Activated B cell treated with CpG ODN at 0.5 μM for 24 hours (primary cell): ENCODE results near the gene NDRG3. TPM values are rescaled to one million over a fixed set of nuclear protein-coding genes. Genes with fewer than 3 reads are reported as not detected.

Experiments
- ATAC-seq: fragments of 200-7000 bp; cut with Tn5 transposase; one replicate; pipeline ENCODE4 v1.10.0; 2021; ENCODE audit warnings: low read depth, mild to moderate bottlenecking, moderate library complexity
- CTCF ChIA-PET: fragments of 350-600 bp; sonication (Branson Sonifier 250); formaldehyde crosslinking; loops from one replicate; lab custom pipeline; 2021; ENCODE audit warnings: antibody characterized with exemption; lab: Charles Lee
- POLR2A ChIA-PET: fragments of 350-600 bp; sonication (Branson Sonifier 250); formaldehyde crosslinking; loops from one replicate; lab custom pipeline; 2021; ENCODE audit warnings: antibody characterized with exemption; lab: Charles Lee
- DNase-seq: peaks from one replicate; pipeline ENCODE4 v3.0.0; 2022
- H3K27ac Mint-ChIP-seq: one replicate; pipeline ENCODE4 v1.8.0; 2020; ENCODE audit warnings: mixed read lengths
- H3K27me3 Mint-ChIP-seq: one replicate; pipeline ENCODE4 v1.8.0; 2021; ENCODE audit warnings: mixed read lengths
- H3K36me3 Mint-ChIP-seq: one replicate; pipeline ENCODE4 v1.8.0; 2021; ENCODE audit warnings: low read depth, mixed read lengths
- H3K4me1 Mint-ChIP-seq: one replicate; pipeline ENCODE4 v1.8.0; 2021; ENCODE audit warnings: mixed read lengths
- H3K4me3 Mint-ChIP-seq: one replicate; pipeline ENCODE4 v1.8.0; 2020; ENCODE audit warnings: mild to moderate bottlenecking, mixed read lengths
- H3K9me3 Mint-ChIP-seq: one replicate; pipeline ENCODE4 v1.8.0; 2020; ENCODE audit warnings: mixed read lengths
- intact Hi-C: fragments of 100-400 bp; cut with micrococcal nuclease; formaldehyde crosslinking; loops from one replicate; pipeline ENCODE4 v1.15.1; 2024
- total RNA-seq: library from RNA; stranded (reverse); gene quantifications from 2 replicates; pipeline ENCODE4 v1.2.3, GENCODE V29; 2022
- TF ChIP-seq, protein P1 (sequence below): fragments of 200-600 bp; IDR thresholded peaks from one replicate; pipeline ENCODE4 v1.8.0; 2022; ENCODE audit warnings: antibody characterized with exemption, mild to moderate bottlenecking

Gene NDRG3
- total RNA-seq, 1 donor from 2014 or later = 21.4 TPM

DNA sequence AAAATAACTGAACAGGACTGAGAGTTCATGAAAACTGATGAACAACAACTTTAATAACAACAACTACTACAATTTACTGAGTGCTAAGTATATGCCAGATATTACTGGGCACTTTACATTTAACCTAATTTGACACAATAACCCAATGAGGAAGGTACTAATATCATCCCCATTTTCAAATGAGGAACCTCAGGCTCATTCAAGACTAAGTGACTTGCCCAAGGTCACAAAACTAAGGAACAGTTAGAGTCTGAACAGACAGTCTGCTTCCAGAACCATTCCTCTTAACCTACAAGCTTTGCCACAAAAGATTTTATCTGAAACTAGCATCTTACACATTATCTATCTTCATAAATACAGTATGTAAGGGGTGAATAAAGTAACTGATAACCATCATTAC is 10.6 kb upstream of the NDRG3 start:
- POLR2A ChIA-PET = interaction anchor here (2.2 kb wide), 1 partner anchor 10 kb away, joined by 16 read pairs; the partner anchor contains the start of gene NDRG3
- no peaks in the 10 kb centered on the region for H3K9me3 Mint-ChIP-seq
- CTCF ChIA-PET = interaction anchor here (2.6 to 3.9 kb wide), 3 partner anchors 17 to 553 kb away, joined by 11 to 13 read pairs (median 12); partner anchors contain the start of gene DSN1
- TF ChIP-seq, protein P1, sequence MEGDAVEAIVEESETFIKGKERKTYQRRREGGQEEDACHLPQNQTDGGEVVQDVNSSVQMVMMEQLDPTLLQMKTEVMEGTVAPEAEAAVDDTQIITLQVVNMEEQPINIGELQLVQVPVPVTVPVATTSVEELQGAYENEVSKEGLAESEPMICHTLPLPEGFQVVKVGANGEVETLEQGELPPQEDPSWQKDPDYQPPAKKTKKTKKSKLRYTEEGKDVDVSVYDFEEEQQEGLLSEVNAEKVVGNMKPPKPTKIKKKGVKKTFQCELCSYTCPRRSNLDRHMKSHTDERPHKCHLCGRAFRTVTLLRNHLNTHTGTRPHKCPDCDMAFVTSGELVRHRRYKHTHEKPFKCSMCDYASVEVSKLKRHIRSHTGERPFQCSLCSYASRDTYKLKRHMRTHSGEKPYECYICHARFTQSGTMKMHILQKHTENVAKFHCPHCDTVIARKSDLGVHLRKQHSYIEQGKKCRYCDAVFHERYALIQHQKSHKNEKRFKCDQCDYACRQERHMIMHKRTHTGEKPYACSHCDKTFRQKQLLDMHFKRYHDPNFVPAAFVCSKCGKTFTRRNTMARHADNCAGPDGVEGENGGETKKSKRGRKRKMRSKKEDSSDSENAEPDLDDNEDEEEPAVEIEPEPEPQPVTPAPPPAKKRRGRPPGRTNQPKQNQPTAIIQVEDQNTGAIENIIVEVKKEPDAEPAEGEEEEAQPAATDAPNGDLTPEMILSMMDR = no peak
- H3K4me1 Mint-ChIP-seq = peaks cover 33% of the 10 kb centered on the region
- DNase-seq (no peak), ATAC-seq (no peak)
- intact Hi-C loops = no loop called here
- no peak overlapping the region for H3K4me3 Mint-ChIP-seq
- H3K27ac Mint-ChIP-seq = peak overlapping the region; percentile 97
- H3K36me3 Mint-ChIP-seq = peaks cover 53% of the 10 kb centered on the region
- H3K27me3 Mint-ChIP-seq = no peaks in the 10 kb centered on the region

DNA sequence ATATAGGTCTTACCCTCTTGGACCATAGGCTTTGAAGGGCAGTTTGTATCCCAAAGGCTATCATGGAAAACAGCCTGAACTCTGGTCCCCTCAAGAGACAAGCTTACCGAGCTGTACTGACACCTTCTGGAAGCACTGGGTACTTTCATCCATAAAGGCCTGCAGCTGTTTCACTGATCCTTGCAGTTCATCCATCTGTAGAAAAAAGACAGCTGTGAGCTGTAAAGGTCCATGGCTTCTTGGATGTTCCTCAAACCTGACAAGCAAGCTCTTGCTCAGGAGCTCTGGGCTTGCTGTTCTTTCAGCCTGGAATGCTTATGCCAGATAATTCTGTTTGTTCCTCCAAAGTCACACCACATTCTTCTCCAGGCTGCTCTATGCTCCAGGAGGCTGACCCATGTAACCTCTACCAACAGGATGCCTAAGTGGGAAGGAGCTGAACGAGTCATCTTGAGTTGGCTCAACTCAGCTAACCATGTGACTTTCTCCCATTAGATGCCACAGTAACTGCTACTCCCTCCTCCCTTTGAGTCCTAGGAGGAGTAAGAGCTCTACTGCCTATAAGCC is 8.8 kb upstream of the NDRG3 start:
- DNase-seq = no peak
- Mint-ChIP-seq H3K27me3 (no peaks in the 10 kb centered on the region), H3K27ac (peak overlapping the region; percentile 61), H3K4me3 (no peak overlapping the region), H3K4me1 (peaks cover 33% of the 10 kb centered on the region), H3K36me3 (peaks cover 52% of the 10 kb centered on the region), H3K9me3 (no peaks in the 10 kb centered on the region)
- POLR2A ChIA-PET = interaction anchor here (0.6 to 1.1 kb wide), 5 partner anchors 9 to 272 kb away, joined by 3 to 8 read pairs (median 3); partner anchors contain the start of genes NDRG3 and RAB5IF
- intact Hi-C loops = loop anchor here (1.0 kb wide), 3 partner anchors 142 to 552 kb away; no protein-coding TSS in a partner anchor
- TF ChIP-seq, protein P1 = no peak
- peak; percentile 60 for ATAC-seq
- CTCF ChIA-PET = interaction anchor here (0.7 to 3.9 kb wide), 17 partner anchors 8 to 551 kb away, joined by 3 to 17 read pairs (median 6); partner anchors contain the start of genes DSN1, NDRG3 and RAB5IF

DNA sequence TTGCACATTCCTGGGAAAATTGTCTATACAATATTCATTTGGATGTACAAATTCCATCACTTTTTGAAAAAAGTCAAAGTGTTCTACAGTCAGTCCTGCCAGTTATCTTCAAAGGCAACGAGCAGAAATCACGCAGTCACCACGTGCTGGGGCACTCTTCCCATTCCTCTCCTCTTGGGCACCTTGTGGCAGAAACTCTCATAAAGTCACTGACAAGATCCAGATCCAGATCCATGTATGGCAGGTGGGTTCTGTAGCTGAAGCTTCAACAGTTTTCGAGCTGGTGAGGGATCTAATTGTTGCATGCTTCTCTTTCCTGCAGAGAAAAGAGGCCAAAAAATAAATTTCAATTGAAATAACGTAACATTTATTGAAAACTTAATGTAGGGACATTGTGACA is 6.7 kb upstream of the NDRG3 start:
- Mint-ChIP-seq H3K27ac (no peak overlapping the region), H3K4me1 (peaks cover 24% of the 10 kb centered on the region), H3K36me3 (peaks cover 50% of the 10 kb centered on the region), H3K4me3 (no peak overlapping the region), H3K9me3 (no peaks in the 10 kb centered on the region), H3K27me3 (no peaks in the 10 kb centered on the region)
- TF ChIP-seq, protein P1 = no peak
- no peak for ATAC-seq
- intact Hi-C loops = no loop called here
- CTCF ChIA-PET = interaction anchor here (0.9 kb wide), 1 partner anchor 112 kb away, joined by 3 read pairs; no protein-coding TSS in a partner anchor
- POLR2A ChIA-PET = no interaction called here
- DNase-seq = no peak

DNA sequence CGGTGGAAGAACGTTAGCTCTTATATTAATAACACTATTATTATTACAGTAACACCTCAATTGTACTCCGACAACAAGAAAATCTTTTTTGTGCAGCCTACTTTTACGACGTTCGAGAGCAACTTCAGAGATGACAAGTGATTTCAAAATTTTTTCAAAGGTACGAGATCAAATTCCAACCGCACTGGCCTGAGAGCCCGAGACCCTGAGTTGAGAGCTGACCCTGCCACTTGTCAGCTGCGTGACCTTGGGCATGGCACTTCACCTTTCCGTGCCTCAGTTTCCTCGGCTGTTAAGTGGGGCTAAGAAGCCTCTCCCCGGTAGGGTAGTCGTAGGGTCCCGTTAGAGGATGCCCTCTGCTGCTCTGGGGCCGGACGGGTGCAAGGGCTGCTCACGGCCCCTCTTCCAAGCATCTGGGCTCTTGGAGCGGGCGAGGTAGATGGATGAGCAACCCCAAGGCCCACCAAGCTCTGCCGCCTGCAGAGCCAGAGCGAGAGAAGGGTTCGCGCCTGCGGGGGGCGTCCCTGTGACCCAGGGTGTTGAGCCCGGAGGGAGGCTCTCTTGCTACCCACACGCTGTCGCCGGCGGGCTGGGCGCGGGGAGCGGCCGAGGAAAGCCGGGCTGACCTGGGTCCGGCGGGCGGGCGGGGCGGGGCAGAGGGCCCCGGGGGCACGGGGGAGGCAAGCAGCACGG is 510 bp downstream of the NDRG3 start:
- Mint-ChIP-seq H3K27ac (peak overlapping the region; percentile 65), H3K9me3 (no peaks in the 10 kb centered on the region), H3K4me1 (peaks cover 16% of the 10 kb centered on the region), H3K4me3 (peak overlapping the region; percentile 87), H3K27me3 (no peaks in the 10 kb centered on the region), H3K36me3 (no peaks in the 10 kb centered on the region)
- DNase-seq (no peak), ATAC-seq (no peak)
- intact Hi-C loops = no loop called here
- ChIA-PET CTCF (interaction anchor here (1.3 to 2.7 kb wide), 5 partner anchors 9 to 118 kb away, joined by 4 to 16 read pairs (median 5); partner anchors contain the start of gene DSN1), POLR2A (interaction anchor here (0.5 to 1.8 kb wide), 9 partner anchors 10 to 582 kb away, joined by 3 to 16 read pairs (median 5); partner anchors contain the start of genes DSN1 and RAB5IF)
- TF ChIP-seq, protein P1 = no peak
